Stimulated activated CD4-positive, alpha-beta T cell treated with anti-CD3 and anti-CD28 coated beads, TNF-alpha, amount 100 ng/mL, for 4 hours (primary cell): ENCODE results near the gene AXIN2.
A peak's percentile ranks its signal among the peaks of the same experiment; 100 is the strongest.
"Not testable (repeated sequence)": the region's sequence is repeated elsewhere in the genome, so short reads cannot be mapped to it uniquely, and the experiment has no call there.

Experiments
- DNase-seq, 3 experiments: peaks; one replicate each; pipeline ENCODE4 v3.0.0-alpha.2; 2020; ENCODE audit warnings: low read depth in 3 of 3

The AXIN2 gene

DNA sequence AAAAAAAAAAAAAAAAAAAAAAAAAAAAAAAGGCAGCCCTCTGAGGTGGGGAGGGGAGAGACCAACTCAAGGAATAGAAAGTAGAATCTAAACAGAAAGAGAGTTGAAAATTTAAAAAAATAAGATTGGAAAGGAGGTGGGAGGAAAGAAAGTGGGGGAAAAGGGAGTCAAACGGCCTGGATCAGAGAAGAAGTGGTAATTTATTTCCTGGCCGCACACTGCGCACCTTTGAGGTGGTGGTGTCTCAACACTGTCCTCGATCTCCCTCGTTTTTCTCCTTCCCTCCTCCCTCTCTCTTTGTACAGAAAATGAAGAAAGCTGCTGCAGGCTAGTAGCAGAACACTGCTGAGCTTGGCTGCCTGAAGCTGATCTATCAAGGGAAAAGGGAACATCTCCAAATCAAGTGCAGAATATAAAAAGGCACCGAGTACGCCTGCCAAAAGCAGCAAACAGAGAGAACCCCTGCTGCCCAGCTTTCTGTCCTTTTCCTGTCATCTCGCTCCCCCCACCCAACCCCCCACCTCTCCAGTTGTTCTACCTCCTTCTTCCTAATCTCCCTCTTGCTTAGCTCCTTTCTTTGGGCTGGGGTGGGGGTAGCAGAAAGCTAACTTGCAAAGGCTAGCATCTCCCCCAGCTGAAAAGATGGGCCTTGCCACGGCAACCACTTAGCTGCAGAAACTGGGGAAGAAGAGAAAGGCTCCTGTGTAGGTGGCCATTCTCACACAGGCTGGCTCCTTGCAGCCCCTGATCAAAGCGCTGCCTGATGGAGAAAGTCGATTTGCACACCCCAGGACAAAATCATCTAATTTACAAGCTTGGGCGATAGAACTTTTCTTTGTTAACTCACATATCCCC is 22.5 kb downstream of the AXIN2 start:
- DNase-seq: no peak

GRCh38 chr17:65537845-65538674 is 23.4 kb downstream of the AXIN2 start:
- peak in 2 of 3 experiments; percentile 48 to 52 for DNase-seq

DNA sequence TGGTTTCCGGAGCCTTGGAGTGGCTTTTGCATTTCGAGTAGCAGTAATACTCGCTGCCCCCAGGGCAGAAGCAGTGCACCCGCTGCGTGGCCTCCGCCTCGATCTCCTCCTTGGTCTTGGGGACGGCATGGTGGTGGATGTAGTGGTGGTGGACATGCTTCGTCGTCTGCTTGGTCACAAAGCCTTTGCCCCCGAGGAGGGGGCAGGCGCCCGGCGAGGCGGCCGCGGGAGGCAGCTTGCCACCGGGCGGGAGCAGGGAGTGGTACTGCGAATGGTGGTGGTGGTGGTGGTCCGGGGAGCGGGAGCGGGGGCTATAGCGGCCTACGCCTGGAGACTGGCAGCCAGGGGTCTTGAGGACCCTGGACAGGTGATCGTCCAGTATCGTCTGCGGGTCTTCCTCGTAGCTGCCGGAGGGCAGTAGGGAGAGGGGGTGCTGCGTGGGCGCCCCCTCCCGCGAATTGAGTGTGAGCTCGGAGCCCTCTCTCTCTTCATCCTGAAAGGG is 24.1 kb downstream of the AXIN2 start:
- no peak for DNase-seq

- DNase-seq: no peak
These were observed 24.7 kb downstream of the AXIN2 start for GRCh38 chr17:65536573-65537342.

DNA sequence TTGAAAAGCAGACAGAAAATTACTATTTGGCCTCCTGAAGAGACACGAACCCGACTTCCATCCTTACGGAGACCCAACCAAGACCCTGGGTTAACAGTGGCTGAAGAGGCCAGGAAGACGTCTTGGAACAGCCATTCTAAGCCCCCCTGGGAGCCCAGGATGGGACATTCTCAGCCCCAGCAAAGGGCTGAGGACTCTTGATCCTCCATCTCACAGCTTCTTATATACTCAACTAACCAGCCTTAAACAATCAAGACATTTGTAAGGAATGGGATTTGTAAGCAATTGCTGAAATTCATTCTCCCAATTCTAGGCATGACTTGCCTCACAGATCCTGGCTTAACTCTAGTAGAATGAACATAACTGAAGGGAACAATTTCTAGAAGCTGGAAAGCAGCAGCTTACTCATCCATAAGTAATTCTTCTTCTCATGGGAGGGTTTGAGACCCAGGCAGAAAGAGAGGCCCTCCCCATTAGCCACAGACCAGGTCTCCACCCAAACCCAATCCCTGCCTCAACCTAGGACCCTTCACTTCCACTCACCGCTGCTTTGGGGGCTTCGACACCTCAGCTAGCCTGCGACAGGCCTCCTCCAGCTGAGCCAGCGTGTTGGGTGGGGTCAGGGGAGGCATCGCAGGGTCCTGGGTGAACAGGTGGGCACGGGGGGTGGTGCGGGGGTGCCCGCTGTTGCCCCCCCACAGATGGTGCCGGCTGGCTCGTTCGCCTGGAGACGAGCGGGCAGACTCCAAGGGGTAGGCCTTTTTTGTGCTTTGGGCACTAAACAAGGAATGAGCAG is 25.5 kb downstream of the AXIN2 start:
- DNase-seq: no peak

DNA sequence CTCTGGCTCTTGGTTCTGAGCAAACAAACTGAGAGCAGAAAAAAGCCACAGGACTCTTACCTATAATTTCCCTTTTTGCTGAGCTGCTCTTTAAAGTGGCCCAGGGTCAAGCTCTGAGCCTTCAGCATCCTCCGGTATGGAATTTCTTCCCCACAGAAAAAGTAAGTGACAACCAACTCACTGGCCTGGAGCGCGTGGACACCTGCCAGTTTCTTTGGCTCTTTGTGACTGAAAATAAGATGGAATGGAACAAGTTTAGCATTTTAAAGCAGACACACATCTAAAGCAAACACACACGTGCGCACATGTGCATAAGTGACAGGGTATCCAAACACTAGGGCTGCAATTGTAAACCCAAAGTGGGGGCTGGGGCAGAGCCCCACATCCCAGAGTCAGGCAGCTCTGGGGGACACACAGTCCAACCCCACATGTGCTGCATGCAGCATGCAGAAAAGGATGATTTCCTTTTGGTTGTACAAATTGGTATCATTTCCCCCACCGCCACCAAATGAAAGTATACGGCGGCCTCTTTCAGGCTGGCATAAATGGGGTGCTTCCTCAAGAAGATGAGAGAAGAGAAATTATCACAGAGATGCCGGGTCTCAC is 27.5 kb downstream of the AXIN2 start:
- no peak for DNase-seq

GRCh38 chr17:65533056-65533745 is 28.2 kb downstream of the AXIN2 start:
- DNase-seq: no peak

GRCh38 chr17:65532101-65532890 is 29.2 kb downstream of the AXIN2 start:
- no peak for DNase-seq

GRCh38 chr17:65531256-65532100 is 30.0 kb downstream of the AXIN2 start:
- no peak for DNase-seq

DNA sequence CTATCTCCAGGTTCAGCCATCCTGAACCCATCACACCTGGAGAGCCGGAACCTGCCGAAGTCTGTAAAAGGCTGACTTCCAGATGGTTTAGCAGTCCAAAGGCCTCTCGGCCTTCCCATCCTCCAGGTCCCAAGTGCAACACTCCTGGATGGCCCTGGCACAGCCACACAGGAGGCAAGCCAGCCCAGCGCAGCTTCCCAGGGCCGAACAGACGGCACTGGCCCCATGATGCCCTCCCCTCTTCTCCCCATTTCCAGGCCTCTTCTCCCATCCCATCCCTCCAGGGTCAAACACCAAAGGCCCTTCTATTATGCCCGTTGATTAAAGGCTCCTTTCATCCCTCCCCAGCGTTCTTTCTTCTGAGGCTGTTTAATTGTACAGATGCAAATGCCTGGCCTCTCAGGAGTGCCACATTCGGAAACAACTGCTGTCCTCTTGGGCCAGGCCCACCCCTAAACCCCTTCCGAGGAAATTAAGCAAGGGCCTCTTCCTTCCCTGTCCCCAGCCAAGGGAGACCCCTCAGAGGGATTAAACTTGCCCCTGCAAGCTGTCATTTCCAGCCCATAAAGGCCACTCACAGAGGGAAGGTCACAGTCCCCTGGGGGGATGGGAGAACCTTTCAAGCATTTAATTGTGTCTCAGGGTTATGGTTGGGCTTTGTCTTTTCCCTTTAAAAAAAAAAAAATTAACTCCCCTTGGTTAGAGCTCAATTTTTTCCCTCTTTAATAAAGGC is 30.8 kb downstream of the AXIN2 start:
- DNase-seq: no peak

GRCh38 chr17:65529761-65530522 is 31.5 kb downstream of the AXIN2 start:
- DNase-seq: no peak

DNA sequence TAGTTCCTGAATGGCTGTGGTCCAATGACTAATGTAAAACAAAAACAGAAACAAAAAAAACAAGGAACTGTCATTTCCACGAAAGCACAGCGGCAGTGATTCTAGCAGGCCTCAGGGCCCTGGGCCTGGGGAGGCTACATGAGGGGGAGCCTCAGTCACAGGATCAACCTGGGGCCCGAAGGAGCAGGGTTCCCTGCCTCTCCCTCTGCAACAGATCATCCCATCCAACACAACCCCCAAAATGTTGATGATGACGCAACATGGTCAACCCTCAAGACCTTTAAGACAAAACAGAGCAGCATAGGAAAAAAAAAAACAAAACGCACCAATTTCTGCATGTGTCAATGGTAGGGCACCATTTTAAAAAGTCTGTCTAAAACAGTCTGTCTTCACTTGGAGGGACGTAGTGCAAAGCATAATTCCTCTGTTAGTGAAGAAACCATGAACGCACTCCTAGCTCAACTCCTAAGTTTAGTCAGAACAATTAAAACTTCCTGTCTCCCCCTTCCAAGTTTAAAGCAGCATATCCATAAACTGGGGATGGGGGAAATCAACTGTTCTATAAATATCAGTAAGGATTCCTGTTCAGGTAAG is 32.3 kb downstream of the AXIN2 start:
- no peak for DNase-seq

DNA sequence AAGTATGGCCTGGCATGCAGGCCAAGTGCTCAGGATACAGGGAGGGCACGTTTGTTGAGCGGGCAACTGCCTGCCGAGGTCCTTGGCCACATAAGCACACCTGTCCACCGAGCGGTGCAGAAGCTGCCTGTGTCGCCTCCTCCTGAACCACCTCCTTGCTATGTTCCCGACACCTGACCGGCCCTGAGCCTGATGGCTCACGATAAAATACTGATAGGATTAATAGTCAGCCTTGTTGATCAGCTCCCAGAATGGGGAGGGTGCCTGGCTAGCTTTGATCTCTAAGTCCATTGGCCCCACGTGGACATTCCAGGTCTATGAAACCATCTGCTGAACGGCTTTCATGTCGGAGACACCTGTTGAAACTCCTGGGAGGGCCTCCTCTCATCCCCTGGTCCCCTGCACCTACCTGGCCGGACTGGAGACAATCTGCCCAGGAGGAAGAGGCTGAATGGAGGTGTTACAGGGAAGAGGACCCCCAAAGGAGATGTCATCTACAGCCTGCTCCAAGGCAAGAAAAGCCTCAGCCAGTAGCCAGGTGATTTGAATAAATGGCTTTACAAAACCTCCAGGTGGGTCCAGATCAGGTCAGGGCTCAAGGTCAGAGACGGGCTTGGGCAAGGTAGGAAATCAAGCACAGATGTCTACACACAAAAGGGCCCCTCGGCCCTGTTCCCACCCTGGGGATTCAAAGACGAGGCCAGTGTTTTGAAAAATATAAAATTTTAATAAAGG is 33.4 kb downstream of the AXIN2 start:
- DNase-seq: no peak

- DNase-seq: no peak
These were observed 34.1 kb downstream of the AXIN2 start for GRCh38 chr17:65527381-65527780.

GRCh38 chr17:65526854-65527253 is 34.6 kb downstream of the AXIN2 start:
- not testable (repeated sequence) for DNase-seq
